NCI-H524 (cell line): ENCODE measurements around the gene SNX24.
"Not testable (repeated sequence)": the region's sequence is repeated elsewhere in the genome, so short reads cannot be mapped to it uniquely, and the experiment has no call there.

ENCODE experiments used
- DNase-seq, 2 experiments: peaks; one replicate each; lab custom pipeline; 2025; lab: John Stamatoyannopoulos, UW

Gene SNX24

GRCh38 chr5:122967085-122967484 is 121.7 kb downstream of the SNX24 start:
- no peak for DNase-seq

DNA sequence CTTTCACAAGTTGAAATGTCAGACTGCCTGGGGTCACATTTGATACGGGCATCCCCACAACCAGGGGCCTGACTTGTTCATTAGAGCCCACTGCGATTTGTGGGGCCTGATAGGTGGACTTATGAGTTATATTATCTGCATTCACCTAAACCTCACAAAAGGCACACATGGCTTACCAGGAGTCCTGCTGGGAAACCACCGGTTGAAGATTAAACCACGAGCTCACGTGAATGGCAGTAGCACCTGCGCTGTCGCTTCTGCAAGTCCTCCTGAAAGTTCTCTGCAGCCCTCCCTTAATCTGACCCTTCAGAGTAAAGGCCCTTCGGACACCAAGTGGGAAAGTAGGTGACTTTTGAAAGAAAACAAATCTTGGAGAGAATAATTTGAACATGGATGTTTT is 122.2 kb downstream of the SNX24 start:
- DNase-seq = no peak

DNA sequence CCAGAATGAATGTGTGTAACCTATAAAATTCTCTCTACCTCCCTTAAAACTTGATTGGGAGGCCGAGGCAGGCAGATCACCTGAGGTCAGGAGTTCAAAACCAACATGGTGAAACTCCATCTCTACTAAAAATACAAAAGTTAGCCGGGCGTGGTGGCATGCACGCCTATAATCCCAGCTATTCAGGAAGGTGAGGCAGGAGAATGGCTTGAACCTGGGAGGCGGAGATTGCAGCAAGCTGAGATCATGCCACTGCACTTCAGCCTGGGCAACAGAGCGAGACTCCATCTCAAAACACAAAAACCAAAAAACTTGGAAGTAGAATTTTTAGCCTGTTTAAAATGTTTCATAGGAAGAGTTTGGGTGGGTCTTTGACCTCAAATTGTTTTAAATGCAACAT is 122.6 kb downstream of the SNX24 start:
- not testable (repeated sequence) for DNase-seq

DNA sequence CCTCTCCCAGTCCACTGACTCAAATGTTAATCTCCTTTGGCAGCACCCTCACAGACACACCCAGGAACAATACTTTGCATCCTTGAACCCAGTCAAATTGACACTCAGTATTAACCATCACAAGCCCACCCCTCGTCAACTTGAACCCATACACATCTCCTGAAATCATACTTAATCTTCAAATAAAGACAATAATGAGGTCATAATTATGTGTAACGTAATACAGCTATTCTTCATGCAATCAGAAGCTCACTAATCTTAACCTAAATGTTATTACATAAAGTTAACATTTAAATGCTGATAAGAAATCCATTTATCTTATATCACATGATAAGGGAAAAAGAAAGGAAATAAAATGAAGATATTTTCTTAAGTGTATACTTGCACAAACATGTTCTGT is 125.9 kb downstream of the SNX24 start:
- no peak for DNase-seq

- no peak for DNase-seq
Measured at GRCh38 chr5:122972877-122973276, 127.5 kb downstream of the SNX24 start.

- DNase-seq = not testable (repeated sequence)
Measured at GRCh38 chr5:122973759-122974158, 128.3 kb downstream of the SNX24 start.

DNA sequence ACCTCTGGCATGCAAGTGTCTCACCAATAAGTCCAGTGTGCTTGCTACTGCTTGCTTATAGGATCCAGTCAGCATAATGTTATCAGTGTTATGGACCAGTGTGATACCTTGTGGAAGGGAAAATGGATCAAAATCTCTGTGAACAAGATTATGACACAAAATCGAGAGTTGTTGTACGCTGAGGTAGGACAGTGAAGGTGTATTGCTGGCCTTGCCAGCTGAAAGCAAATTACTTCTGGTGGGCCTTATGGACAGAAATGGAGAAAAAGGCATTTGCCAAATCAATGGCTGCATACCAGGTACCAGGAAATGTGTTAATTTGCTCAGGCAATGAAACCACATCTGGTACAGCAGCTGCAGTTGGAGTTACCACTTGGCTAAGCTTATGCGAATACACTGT is 128.8 kb downstream of the SNX24 start:
- DNase-seq = not testable (repeated sequence)

DNA sequence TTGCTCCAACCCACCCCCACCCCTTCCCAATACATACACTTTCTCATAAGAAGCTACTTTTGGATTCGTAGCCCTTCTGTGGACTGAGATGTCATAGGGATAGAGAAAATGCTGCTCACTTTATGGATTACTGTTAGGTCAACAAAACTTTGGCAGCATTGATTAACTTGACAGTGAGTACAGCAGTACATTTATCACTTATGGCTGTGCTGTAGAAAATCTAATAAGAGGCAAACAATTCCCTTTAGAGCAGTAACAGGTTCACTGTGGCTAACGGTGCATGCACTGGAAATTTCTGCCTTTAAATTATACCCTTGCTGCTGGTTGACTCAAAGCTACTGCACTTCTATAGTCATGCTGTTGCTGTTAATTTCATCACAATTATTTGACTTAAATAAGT is 131.9 kb downstream of the SNX24 start:
- no peak for DNase-seq

GRCh38 chr5:122978068-122978467 is 132.7 kb downstream of the SNX24 start:
- no peak for DNase-seq

DNA sequence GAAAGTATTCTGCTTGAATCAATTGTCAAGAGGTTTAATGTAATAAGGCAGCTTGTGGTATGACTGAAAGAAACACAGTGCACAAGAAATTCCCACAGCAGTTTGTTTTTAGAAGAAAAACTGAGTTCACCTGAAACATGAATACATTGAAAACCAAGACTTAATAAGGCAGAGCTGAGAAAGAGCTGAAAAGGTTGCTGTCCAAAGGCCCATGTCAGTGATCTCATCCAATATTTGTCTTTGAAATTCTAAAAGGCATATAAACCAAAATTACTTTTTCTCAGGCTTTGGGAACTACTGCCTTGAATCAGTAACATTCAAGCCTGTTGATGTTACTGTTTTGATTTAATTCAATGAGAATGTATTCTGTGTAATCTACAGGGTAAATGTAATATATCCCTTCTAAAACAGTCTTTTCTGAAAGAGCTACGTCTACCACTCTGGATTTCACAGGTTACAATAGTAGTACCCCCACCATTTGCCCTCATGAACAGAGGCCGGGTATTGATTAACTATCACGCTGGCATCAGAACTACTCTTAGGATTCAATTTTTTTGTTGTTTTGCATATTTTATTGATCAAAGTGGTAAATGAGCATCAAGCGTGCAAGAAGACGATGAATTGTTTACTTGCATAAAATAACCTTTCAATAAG is 133.4 kb downstream of the SNX24 start:
- no peak for DNase-seq

DNA sequence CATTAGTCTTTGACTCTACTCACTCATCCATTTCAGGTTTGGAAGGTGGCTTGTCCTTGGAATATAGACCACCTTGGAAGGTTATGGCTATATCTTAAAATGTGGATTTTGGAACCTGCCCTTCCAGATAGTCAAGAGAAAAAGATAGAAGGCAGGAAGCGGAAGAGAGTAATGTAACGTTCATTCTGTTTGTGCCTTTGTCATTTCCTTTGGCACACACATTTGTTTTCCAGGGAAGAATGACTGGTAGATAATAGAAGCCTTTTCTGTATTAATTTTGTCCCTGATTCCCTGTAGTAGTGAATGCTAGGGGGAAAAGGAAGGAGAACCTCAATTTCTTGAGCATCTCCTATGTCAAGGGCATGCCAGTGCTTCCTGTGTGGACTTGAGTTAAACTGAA is 136.4 kb downstream of the SNX24 start:
- DNase-seq = no peak

- no peak for DNase-seq
Measured at GRCh38 chr5:122982376-122982775, 137.0 kb downstream of the SNX24 start.

- DNase-seq = peak in 1 of 2 experiments; percentile 21
Measured at GRCh38 chr5:122984425-122984824, 139.0 kb downstream of the SNX24 start.

- no peak for DNase-seq
Measured at GRCh38 chr5:122985006-122985700, 139.7 kb downstream of the SNX24 start.

DNA sequence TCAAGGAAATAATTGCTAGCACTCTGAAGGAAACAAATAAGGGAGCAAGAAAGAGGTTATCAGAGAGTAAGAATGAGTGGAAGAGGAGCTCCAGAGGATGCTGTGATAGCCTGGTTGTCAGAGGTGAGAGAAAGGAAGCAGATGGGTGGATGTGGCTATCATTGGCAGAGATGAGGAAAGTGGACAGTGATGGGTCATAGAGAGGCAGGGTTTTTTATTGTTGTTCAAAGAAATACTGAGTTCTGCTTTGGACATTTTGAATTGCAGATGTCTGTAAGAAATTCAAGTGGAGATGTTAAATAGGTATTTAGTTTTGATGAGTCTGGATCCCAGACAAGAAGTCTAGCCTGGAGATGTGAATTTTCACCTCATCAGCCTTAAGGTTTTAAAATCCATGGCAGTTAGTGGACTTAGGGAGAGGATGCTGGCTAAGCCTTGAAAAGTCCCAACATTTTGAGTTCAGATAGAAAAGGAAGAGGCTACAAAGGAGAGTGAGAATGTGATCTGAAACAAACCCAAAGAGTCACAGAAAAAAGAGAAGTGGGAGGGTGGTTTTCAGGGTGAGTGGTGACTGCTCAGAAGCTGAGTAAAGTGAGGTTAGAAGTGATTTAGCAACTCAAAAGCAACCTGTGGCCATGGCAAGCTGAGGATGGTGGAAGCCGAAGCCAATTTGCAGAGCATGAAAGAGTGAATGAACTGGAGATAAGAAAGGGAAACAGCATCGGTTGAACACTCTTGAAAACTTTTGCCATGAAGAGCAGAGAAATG is 140.7 kb downstream of the SNX24 start:
- DNase-seq = no peak

DNA sequence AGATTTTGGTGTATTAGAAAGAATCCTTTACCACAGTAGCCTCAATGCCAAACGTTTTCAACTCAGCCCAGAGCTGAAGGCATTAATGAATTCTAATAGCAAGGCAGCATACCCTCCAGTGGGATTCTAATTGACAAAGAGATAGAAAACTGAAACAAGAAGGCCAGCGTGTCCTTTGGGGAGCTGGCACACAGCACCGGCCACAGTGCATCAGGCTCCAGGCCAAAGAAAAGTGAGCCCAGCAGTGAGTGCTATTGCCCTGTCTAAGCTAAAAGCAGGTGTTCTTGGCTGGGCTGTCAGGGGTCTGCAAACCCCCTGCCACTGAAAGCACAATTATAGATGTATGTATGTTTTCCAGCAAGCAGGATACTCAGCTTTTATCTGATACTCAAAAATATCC is 150.7 kb downstream of the SNX24 start:
- no peak for DNase-seq

GRCh38 chr5:122997294-122997693 is 151.9 kb downstream of the SNX24 start:
- no peak for DNase-seq

DNA sequence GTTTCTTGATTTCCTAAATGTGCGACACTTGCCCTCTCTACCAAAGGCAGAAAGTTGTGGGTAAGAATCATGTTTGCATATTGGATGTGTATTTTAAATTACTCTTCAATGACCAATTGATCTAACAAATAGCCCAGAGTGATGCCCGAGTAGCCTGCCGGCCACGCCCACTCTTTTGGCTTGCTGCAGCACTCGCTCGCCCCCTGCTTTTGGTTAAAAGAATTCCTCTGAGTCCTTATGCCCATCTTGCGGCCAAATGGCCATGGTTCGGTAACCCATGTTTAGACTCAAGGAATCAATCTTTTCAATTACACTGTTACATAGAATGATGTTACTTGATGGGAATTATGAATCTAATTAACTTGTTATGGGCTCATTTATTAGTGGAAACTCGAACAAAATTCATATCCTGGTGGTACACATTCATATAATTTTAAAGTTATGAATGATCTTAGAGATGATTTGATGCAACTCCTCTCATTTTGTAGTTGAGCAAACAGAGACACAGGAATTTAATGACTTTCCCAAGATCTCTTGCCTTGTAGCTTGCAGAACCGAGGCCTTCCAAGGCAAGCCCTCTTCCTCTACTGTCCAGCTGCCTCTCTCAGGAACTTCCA is 154.6 kb downstream of the SNX24 start:
- peak; percentile 6 to 34 for DNase-seq

DNA sequence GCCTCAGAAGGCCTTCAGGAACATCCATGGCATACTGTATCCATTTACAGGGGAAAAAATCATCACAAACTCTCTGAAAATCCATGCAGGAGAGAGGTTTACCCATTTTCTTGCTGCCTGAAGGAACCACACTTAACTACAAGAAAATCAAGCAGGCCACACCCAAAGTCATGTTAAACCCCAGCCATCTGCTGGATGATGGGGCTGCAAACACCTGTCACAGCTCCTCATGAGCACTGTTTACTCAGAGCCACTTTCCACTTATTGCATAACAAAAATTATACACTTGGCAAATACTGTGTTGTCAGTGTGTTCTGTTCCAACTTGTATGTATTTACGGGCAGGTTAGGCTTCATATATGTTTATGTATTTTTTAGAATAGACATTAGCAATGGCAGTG is 155.3 kb downstream of the SNX24 start:
- DNase-seq = peak; percentile 62 to 87

- DNase-seq = peak in 1 of 2 experiments; percentile 61
Measured at GRCh38 chr5:123001808-123002207, 156.4 kb downstream of the SNX24 start.

GRCh38 chr5:123007182-123007581 is 161.8 kb downstream of the SNX24 start:
- DNase-seq = no peak

DNA sequence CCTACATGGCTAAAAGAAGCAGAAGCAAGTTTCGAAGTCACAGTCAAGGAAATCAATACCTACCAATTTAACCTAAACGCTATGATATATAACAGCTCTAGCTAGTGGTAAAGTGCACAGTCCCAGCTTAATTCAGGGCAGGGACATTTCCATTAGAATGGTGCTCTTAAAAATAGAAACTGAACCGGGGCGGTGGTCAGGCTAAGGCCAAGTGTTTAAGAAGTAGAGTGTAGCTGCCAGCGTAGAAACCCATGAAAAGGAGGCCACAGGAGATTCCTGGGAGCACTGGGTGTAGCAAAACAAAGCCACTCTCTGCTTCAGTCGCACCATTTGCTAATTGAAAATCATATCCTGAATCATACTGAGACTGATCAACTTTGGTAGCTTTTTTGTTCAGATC is 162.3 kb downstream of the SNX24 start:
- DNase-seq = no peak

DNA sequence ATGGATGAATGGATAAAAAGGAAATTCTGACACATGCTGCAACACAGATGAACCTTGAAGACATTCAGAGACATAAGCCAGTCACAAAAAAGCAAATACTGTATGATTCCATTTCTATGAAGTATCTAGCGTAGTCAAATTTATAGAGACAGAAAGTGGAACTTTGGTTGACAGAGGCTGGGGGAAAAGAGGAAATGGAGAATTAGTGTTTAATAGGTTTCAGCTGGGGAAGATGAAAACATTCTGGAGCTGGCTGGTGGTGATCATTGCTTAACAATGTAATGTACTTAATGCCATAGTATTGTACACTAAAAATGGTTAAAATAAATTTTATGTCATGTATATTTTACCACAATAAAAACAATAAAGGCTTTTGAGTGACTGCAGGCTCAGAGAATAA is 166.9 kb downstream of the SNX24 start:
- DNase-seq = no peak
